ENCODE data around the gene RYK.
"Not testable (repeated sequence)": the region's sequence is repeated elsewhere in the genome, so short reads cannot be mapped to it uniquely, and the experiment has no call there.

The RYK gene

GRCh38 chr3:134253475-134254226 is 3.0 kb upstream of the RYK start:
- DNase-seq: no peak

- no peak for DNase-seq
Observed at GRCh38 chr3:134252766-134253165, 2.1 kb upstream of the RYK start.

GRCh38 chr3:134251731-134252391 is 1.2 kb upstream of the RYK start:
- no peak for DNase-seq

GRCh38 chr3:134249935-134250716 is 533 bp downstream of the RYK start:
- peak in 1 of 2 experiments; percentile 38 for DNase-seq

GRCh38 chr3:134249296-134249841 is 1.3 kb downstream of the RYK start:
- DNase-seq: peak in 1 of 2 experiments; percentile 59

GRCh38 chr3:134244921-134245320 is 5.7 kb downstream of the RYK start:
- DNase-seq: no peak

- DNase-seq: peak; percentile 27 to 32
Observed at GRCh38 chr3:134242649-134243617, 7.7 kb downstream of the RYK start.

- DNase-seq: no peak
Observed at GRCh38 chr3:134239538-134239937, 11.1 kb downstream of the RYK start.

GRCh38 chr3:134237454-134238145 is 13.1 kb downstream of the RYK start:
- DNase-seq: no peak

GRCh38 chr3:134236505-134237170 is 14.0 kb downstream of the RYK start:
- no peak for DNase-seq

GRCh38 chr3:134235577-134236076 is 15.0 kb downstream of the RYK start:
- no peak for DNase-seq

- no peak for DNase-seq
Observed at GRCh38 chr3:134232951-134233350, 17.7 kb downstream of the RYK start.

- no peak for DNase-seq
Observed at GRCh38 chr3:134232151-134232550, 18.5 kb downstream of the RYK start.

GRCh38 chr3:134231131-134231530 is 19.5 kb downstream of the RYK start:
- DNase-seq: no peak

- DNase-seq: no peak
Observed at GRCh38 chr3:134229038-134229437, 21.6 kb downstream of the RYK start.

- no peak for DNase-seq
Observed at GRCh38 chr3:134228479-134228878, 22.2 kb downstream of the RYK start.

- DNase-seq: no peak
Observed at GRCh38 chr3:134228035-134228434, 22.6 kb downstream of the RYK start.

- not testable (repeated sequence) for DNase-seq
Observed at GRCh38 chr3:134224796-134225156, 25.9 kb downstream of the RYK start.

- DNase-seq: no peak
Observed at GRCh38 chr3:134222835-134223234, 27.8 kb downstream of the RYK start.

GRCh38 chr3:134216851-134217250 is 33.8 kb downstream of the RYK start:
- DNase-seq: no peak

Data from Kasumi-1 (cell line).